Upper lobe of right lung (tissue), 1 donor: Measurements from ENCODE around the gene SLC9A3. TPM values are rescaled to one million over a fixed set of nuclear protein-coding genes. Genes with fewer than 3 reads are reported as not detected.

Source experiments
- ATAC-seq: fragments of 200-7000 bp; cut with Tn5 transposase; one replicate; pipeline ENCODE4 v1.9.1; 2020; ENCODE audit warnings: mild to moderate bottlenecking, moderate library complexity
- DNase-seq: peaks from one replicate; pipeline ENCODE4 v3.0.0-alpha.2; 2020
- H3K27ac ChIP-seq: fragments of 200-600 bp; one replicate; pipeline ENCODE4 v1.8.0; 2022
- H3K27me3 ChIP-seq: fragments of 200-600 bp; one replicate; pipeline ENCODE4 v1.8.0; 2022; ENCODE audit warnings: mild to moderate bottlenecking
- H3K36me3 ChIP-seq: fragments of 200-600 bp; one replicate; pipeline ENCODE4 v1.8.0; 2022
- H3K4me1 ChIP-seq: fragments of 200-600 bp; one replicate; pipeline ENCODE4 v1.8.0; 2022
- H3K4me3 ChIP-seq: fragments of 200-600 bp; one replicate; pipeline ENCODE4 v1.8.0; 2022; ENCODE audit warnings: mild to moderate bottlenecking
- H3K9me3 ChIP-seq: fragments of 200-600 bp; one replicate; pipeline ENCODE4 v1.8.0; 2022
- CTCF ChIP-seq: fragments of 200-600 bp; IDR thresholded peaks from one replicate; pipeline ENCODE4 v1.8.0; 2022; ENCODE audit warnings: antibody characterized with exemption
- intact Hi-C: fragments of 100-400 bp; cut with DNase I; formaldehyde crosslinking; loops from one replicate; pipeline ENCODE4 v1.11.0; 2022
- total RNA-seq: library from RNA; stranded (reverse); fragmentation: NEBNext Ultra II Directional; extraction: Animal tissue kit (Norgen Biotek cat#: 25700); gene quantifications from one replicate; pipeline ENCODE4 v1.2.1, GENCODE V29; 2021
- donor health status: DM: no; HTN: yes; CAD: no; lungs with severe emphysema.

SLC9A3 gene
- total RNA-seq, 1 donor from 2014 or later, result 1.0 TPM

DNA sequence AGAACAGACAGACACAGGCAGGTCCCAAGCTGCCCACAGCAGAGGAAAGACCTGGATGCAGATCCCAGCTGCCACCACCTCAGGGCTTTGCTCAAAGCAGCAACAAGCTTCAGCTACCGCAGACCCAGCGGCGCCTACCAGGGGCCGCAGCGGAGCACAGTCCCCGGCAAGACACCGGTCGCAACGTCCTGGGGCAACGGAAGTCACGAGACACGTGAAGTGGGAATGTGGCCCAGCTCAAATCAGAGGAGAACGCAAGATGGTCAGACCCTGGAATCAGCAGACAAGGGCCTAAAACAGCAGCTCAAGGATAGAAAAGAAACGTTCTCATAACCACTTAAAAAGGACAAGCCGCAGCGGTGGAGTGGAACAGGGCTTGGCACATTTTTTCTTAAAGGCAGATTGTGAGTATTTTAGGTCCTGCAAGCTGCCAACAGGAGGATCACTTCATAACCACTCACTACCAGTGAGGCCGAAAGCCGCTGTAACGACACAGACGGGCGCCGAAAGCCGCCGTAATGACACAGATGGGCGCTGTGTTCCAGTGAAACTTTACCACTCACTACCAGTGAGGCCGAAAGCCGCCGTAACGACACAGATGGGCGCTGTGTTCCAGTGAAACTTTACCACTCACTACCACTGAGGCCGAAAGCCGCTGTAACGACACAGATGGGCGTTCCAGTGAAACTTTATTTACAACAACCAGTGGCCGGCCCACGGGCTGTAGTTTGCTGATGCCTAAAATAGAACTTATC lies 21.7 kb downstream of the SLC9A3 start:
- DNase-seq, result no peak
- Histone ChIP-seq H3K36me3 (no peaks in the 10 kb centered on the region), H3K9me3 (no peaks in the 10 kb centered on the region), H3K4me3 (no peak overlapping the region), H3K4me1 (no peaks in the 10 kb centered on the region), H3K27me3 (peaks cover 42% of the 10 kb centered on the region), H3K27ac (no peak overlapping the region)
- TF ChIP-seq CTCF, result no peak
- ATAC-seq, result peak; percentile 62
- intact Hi-C loops, result no loop called here

- intact Hi-C loops, result no loop called here
- Histone ChIP-seq H3K9me3 (no peaks in the 10 kb centered on the region), H3K27me3 (peaks cover 42% of the 10 kb centered on the region), H3K36me3 (no peaks in the 10 kb centered on the region), H3K4me1 (no peaks in the 10 kb centered on the region), H3K4me3 (no peak overlapping the region), H3K27ac (no peak overlapping the region)
- DNase-seq (no peak), ATAC-seq (no peak)
- no peak for TF ChIP-seq CTCF
Measured at GRCh38 chr5:501831-502184, 22.4 kb downstream of the SLC9A3 start.

DNA sequence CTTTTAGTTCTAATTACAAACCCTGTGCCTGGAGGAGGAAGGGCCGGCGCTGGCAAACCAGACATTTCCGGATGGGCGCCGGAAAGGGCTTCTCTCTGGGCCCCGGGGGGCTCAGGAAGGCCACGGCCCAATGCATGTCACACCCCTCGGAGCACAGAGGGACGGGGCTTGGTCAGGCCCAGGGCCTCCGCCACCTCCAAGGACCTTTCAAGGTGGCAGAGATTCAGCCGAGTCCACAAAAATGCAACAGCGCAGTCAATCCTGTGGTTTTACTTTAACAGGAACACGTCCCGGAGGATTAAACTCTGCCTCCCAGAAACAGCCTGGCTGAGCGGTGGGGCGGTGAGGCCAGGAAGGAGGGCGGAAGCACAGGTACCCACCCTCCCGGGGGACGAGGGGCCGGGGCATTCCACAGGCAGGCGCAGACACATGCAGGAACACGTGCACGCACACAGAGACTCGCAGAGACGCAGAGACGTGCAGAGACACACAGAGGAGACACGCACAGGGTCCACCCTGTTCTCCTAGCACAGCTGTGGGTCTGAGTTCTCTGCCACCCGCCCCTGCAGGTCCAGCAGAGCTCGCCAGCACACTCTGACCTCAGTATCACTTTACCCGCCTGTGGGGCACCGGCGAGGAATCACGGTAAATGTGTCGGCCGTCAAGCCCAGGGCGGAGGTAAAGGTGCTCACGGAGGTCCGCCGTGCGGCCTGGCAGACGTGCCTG lies 23.0 kb downstream of the SLC9A3 start:
- Histone ChIP-seq H3K36me3 (no peaks in the 10 kb centered on the region), H3K27me3 (peaks cover 37% of the 10 kb centered on the region), H3K27ac (no peak overlapping the region), H3K4me3 (no peak overlapping the region), H3K9me3 (no peaks in the 10 kb centered on the region), H3K4me1 (no peaks in the 10 kb centered on the region)
- DNase-seq, result no peak
- intact Hi-C loops, result no loop called here
- no peak for ATAC-seq
- no peak for TF ChIP-seq CTCF

DNA sequence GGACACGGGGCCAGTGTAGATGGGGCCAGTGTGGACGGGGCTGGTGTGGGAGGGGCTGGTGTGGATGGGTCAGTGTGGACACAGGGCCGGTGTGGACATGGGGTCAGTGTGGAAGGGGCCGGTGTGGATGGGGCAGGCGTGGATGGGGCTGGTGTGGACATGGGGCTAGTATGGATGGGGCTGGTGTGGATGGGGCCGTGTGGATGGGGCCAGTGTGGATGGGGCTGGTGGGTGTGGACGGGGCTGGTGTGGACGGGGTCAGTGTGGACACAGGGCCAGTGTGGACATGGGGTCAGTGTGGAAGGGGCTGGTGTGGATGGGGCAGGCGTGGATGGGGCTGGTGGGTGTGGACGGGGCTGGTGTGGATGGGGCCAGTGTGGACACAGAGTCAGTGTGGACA lies 23.8 kb downstream of the SLC9A3 start:
- ATAC-seq (peak; percentile 12), DNase-seq (no peak)
- Histone ChIP-seq H3K27me3 (peaks cover 32% of the 10 kb centered on the region), H3K9me3 (no peaks in the 10 kb centered on the region), H3K27ac (no peak overlapping the region), H3K36me3 (no peaks in the 10 kb centered on the region), H3K4me1 (no peaks in the 10 kb centered on the region), H3K4me3 (no peak overlapping the region)
- TF ChIP-seq CTCF, result no peak
- intact Hi-C loops, result no loop called here

GRCh38 chr5:499233-500209 lies 24.7 kb downstream of the SLC9A3 start:
- Histone ChIP-seq H3K27me3 (peaks cover 28% of the 10 kb centered on the region), H3K27ac (no peak overlapping the region)
- intact Hi-C loops, result no loop called here

More at GRCh38 chr5:499233-500209, 24.7 kb downstream of the SLC9A3 start:
- H3K9me3 ChIP-seq, result no peaks in the 10 kb centered on the region
- no peaks in the 10 kb centered on the region for H3K4me1 ChIP-seq
- ATAC-seq, result no peak
- H3K36me3 ChIP-seq, result no peaks in the 10 kb centered on the region
- DNase-seq, result no peak
- no peak overlapping the region for H3K4me3 ChIP-seq
- no peak for TF ChIP-seq CTCF
